Measurements from ENCODE around the gene DENND4C. TPM values are rescaled to one million over a fixed set of nuclear protein-coding genes. Genes with fewer than 3 reads are reported as not detected.

DENND4C gene
- total and polyA plus RNA-seq, 10 donors: 3.7 to 106 (median 48.7) TPM

DNA sequence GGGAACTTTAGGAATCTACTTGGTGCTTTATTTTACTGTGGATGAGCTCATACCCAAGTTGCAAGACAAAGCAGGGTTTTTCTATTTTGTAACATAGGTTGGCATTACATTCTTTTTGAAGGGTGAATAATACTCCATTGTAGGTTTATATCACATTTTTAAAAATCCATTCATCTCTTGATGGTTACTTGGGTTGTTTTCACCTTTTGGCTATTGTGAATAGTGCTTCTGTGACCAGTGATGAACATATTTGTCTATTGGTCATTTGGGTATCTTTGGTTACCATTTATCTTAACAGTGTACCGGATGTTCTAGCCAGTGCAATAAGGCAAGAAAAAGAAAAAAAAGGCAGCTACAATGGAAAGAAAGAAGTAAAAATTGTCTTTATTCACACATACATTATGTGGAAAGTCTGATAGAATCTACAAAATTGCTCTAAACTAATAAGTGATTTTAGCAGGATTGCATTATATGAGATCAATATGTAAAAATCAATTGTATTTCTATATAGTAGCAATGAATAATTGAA is 40.0 kb downstream of the DENND4C start:
- Histone ChIP-seq H3K9me3 (peaks cover 0 to 15% (median 10%) of the 10 kb centered on the region in 8 donors), H3K4me1 (peaks cover 0 to 18% (median 3%) of the 10 kb centered on the region in 6 donors), H3K27ac (no peak overlapping the region), H3K36me3 (peaks cover 0 to 13% (median 0%) of the 10 kb centered on the region in 6 donors), H3K4me3 (no peak overlapping the region), H3K27me3 (replicated peaks in 1 of 7) (no peaks in the 10 kb centered on the region)
- no peak for DNase-seq
- intact Hi-C loops (cut with DNase I; ENCODE audit: low total_unique reads): no loop called here
- WGBS, 5 donors: 96 to 100% (median 100%) methylated on average over 1 of the region's 1 CpG
- TF ChIP-seq POLR2A (IDR thresholded peaks at IDR 0.05) (no peak), POLR2AphosphoS5 (IDR thresholded peaks at IDR 0.05) (no peak)
- TF ChIP-seq, protein P1, sequence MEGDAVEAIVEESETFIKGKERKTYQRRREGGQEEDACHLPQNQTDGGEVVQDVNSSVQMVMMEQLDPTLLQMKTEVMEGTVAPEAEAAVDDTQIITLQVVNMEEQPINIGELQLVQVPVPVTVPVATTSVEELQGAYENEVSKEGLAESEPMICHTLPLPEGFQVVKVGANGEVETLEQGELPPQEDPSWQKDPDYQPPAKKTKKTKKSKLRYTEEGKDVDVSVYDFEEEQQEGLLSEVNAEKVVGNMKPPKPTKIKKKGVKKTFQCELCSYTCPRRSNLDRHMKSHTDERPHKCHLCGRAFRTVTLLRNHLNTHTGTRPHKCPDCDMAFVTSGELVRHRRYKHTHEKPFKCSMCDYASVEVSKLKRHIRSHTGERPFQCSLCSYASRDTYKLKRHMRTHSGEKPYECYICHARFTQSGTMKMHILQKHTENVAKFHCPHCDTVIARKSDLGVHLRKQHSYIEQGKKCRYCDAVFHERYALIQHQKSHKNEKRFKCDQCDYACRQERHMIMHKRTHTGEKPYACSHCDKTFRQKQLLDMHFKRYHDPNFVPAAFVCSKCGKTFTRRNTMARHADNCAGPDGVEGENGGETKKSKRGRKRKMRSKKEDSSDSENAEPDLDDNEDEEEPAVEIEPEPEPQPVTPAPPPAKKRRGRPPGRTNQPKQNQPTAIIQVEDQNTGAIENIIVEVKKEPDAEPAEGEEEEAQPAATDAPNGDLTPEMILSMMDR (IDR thresholded peaks at IDR 0.05 in 8 of 11, conservative IDR thresholded peaks at IDR 0.05 in 3 of 11): no peak

DNA sequence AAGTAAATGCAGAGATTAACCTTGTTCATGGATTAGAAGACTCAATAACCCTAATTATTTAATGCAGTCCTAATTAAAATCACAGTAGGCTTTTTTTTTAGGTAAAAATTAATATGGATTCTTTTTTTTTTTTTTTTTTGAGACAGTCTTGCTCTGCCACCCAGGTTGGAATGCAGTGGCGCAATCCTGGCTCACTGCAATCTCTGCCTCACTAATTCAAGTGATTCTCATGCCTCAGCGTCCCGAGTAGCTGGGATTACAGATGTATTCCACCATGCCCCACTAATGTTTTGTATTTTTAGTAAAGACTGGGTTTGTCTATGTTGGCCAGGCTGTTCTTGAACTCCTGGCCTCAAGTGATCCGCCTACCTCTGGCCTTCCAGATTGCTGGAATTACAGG is 40.6 kb downstream of the DENND4C start:
- intact Hi-C loops (cut with DNase I; ENCODE audit: low total_unique reads): no loop called here
- Histone ChIP-seq H3K27me3 (replicated peaks in 1 of 7) (no peaks in the 10 kb centered on the region), H3K4me3 (no peak overlapping the region), H3K9me3 (peaks cover 0 to 15% (median 10%) of the 10 kb centered on the region in 8 donors), H3K4me1 (peaks cover 0 to 19% (median 3%) of the 10 kb centered on the region in 6 donors), H3K27ac (no peak overlapping the region), H3K36me3 (peaks cover 0 to 17% (median 0%) of the 10 kb centered on the region in 6 donors)
- WGBS, 5 donors: 94 to 98% (median 96%) methylated on average over 4 of the region's 4 CpGs
- no peak for DNase-seq
- TF ChIP-seq, protein P1 (IDR thresholded peaks at IDR 0.05 in 8 of 11, conservative IDR thresholded peaks at IDR 0.05 in 3 of 11): no peak
- TF ChIP-seq POLR2A (IDR thresholded peaks at IDR 0.05): no peak
- TF ChIP-seq POLR2AphosphoS5 (IDR thresholded peaks at IDR 0.05): no peak

DNA sequence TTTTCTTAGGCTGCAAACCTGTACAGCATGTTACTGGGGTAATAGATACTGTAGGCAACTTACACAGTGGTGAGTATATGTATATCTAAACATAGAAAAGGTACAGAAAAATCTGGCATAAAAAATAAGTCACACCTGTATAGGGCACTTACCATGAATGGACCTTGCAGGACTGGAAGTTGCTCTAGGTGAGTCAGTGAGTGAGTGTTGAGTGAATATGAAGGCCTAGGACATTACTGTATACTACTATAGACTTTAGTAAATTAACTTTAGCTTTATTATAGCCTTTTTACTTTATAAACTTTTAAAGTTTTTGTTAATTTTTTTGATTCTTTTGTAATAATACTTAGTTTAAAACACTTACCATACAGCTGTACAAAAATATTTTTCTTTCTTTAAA is 51.3 kb downstream of the DENND4C start:
- intact Hi-C loops (cut with DNase I; ENCODE audit: low total_unique reads): no loop called here
- H3K4me3 ChIP-seq: no peak overlapping the region
- no peak for TF ChIP-seq POLR2AphosphoS5 (IDR thresholded peaks at IDR 0.05)
- TF ChIP-seq POLR2A (IDR thresholded peaks at IDR 0.05): no peak
- TF ChIP-seq, protein P1 (IDR thresholded peaks at IDR 0.05 in 8 of 11, conservative IDR thresholded peaks at IDR 0.05 in 3 of 11): no peak
- no peak overlapping the region for H3K27ac ChIP-seq
- peaks cover 0 to 36% (median 4%) of the 10 kb centered on the region in 6 donors for H3K4me1 ChIP-seq
- no peak for DNase-seq
- H3K9me3 ChIP-seq: no peaks in the 10 kb centered on the region
- peaks cover 0 to 9% (median 0%) of the 10 kb centered on the region in 6 donors for H3K36me3 ChIP-seq
- no peaks in the 10 kb centered on the region for H3K27me3 ChIP-seq (replicated peaks in 1 of 7)

- DNase-seq: no peak
- no peaks in the 10 kb centered on the region for H3K27me3 ChIP-seq (replicated peaks in 1 of 7)
- H3K36me3 ChIP-seq: peaks cover 0 to 17% (median 2%) of the 10 kb centered on the region in 6 donors
- H3K4me1 ChIP-seq: peaks cover 0 to 34% (median 2%) of the 10 kb centered on the region in 6 donors
- intact Hi-C loops (cut with DNase I; ENCODE audit: low total_unique reads): no loop called here
- WGBS, 5 donors: 91 to 99% (median 97%) methylated on average over 5 of the region's 5 CpGs
- no peak for TF ChIP-seq POLR2A (IDR thresholded peaks at IDR 0.05)
- TF ChIP-seq, protein P1 (IDR thresholded peaks at IDR 0.05 in 8 of 11, conservative IDR thresholded peaks at IDR 0.05 in 3 of 11): no peak
- no peak for TF ChIP-seq POLR2AphosphoS5 (IDR thresholded peaks at IDR 0.05)
- no peak overlapping the region for H3K4me3 ChIP-seq
- no peak overlapping the region for H3K27ac ChIP-seq
- H3K9me3 ChIP-seq: no peaks in the 10 kb centered on the region
These were observed 52.7 kb downstream of the DENND4C start for GRCh38 chr9:19283072-19283710.
